Neuronal stem cell (in vitro differentiated cells): ENCODE data around the gene MAGI1.
A peak's percentile ranks its signal among the peaks of the same experiment; 100 is the strongest.

Experiments
- DNase-seq: peaks from one replicate; pipeline ENCODE4 v3.0.0-alpha.2; 2013; ENCODE audit warnings: low spot score
- H2AFZ ChIP-seq: one replicate; pipeline ENCODE4 v1.6.1; 2013; ENCODE audit warnings: mild to moderate bottlenecking, low read length, inconsistent platforms
- H2AK5ac ChIP-seq: 2 replicates; pipeline ENCODE4 v1.6.1; 2013; ENCODE audit warnings: low read depth, mild to moderate bottlenecking, inconsistent platforms, low read length, moderate library complexity, mixed read lengths
- H2BK120ac ChIP-seq: 2 replicates; pipeline ENCODE4 v1.6.1; 2013; ENCODE audit warnings: low read depth, mild to moderate bottlenecking, inconsistent platforms, low read length, moderate library complexity, mixed read lengths
- H2BK12ac ChIP-seq: one replicate; pipeline ENCODE4 v1.6.1; 2013; ENCODE audit warnings: low read length, inconsistent platforms
- H2BK15ac ChIP-seq: 2 replicates; pipeline ENCODE4 v1.6.1; 2013; ENCODE audit warnings: mild to moderate bottlenecking, low read length, inconsistent platforms, mixed read lengths
- H2BK5ac ChIP-seq: one replicate; pipeline ENCODE4 v1.6.1; 2013; ENCODE audit warnings: inconsistent platforms, mild to moderate bottlenecking, low read length, moderate library complexity
- H3K14ac ChIP-seq: one replicate; pipeline ENCODE4 v1.6.1; 2013; ENCODE audit warnings: low read length, inconsistent platforms
- H3K18ac ChIP-seq: 2 replicates; pipeline ENCODE4 v1.6.1; 2013; ENCODE audit warnings: low read length, inconsistent platforms
- H3K23ac ChIP-seq: 2 replicates; pipeline ENCODE4 v1.6.1; 2013; ENCODE audit warnings: low read depth, mild to moderate bottlenecking, mixed read lengths, low read length, inconsistent platforms; ENCODE audit not compliant: poor library complexity
- H3K27ac ChIP-seq: replicated peaks from 3 replicates; pipeline ENCODE4 v1.5.1; 2013; ENCODE audit warnings: low read length, inconsistent platforms
- H3K27me3 ChIP-seq, 3 experiments: 2 replicates each; pipeline ENCODE4 v1.6.1; 2013; ENCODE audit warnings: low read length in 3 of 3, mild to moderate bottlenecking in 2 of 3, inconsistent platforms in 1 of 3, low read depth in 1 of 3, mixed read lengths in 1 of 3, moderate library complexity in 1 of 3; ENCODE audit not compliant: control insufficient read depth in 3 of 3, insufficient read depth in 3 of 3
- H3K36me3 ChIP-seq, 2 donors: replicated peaks in 1 of 2; 2 replicates each; pipeline ENCODE4 v1.6.1; 2013; ENCODE audit warnings: low read length in 2 of 2; ENCODE audit not compliant: control insufficient read depth in 2 of 2, insufficient read depth in 2 of 2
- H3K4ac ChIP-seq: 2 replicates; pipeline ENCODE4 v1.6.1; 2013; ENCODE audit warnings: inconsistent platforms, mild to moderate bottlenecking, low read length, moderate library complexity
- H3K4me1 ChIP-seq, 2 donors: 1 replicate in 1 of 2; 2 replicates in 1 of 2; pipeline ENCODE4 v1.6.1; 2013; ENCODE audit warnings: low read length in 2 of 2, low read depth in 1 of 2; ENCODE audit not compliant: control insufficient read depth in 2 of 2, insufficient read depth in 1 of 2
- H3K4me2 ChIP-seq: one replicate; pipeline ENCODE4 v1.6.1; 2013; ENCODE audit warnings: mild to moderate bottlenecking, low read length, inconsistent platforms; ENCODE audit not compliant: insufficient read depth, poor library complexity, severe bottlenecking
- H3K4me3 ChIP-seq, 2 donors: 2 replicates each; pipeline ENCODE4 v1.5.1; 2013; ENCODE audit warnings: low read length in 2 of 2, mild to moderate bottlenecking in 2 of 2, inconsistent platforms in 1 of 2, moderate library complexity in 1 of 2
- H3K79me1 ChIP-seq: one replicate; pipeline ENCODE4 v1.6.1; 2013; ENCODE audit warnings: low read depth, mild to moderate bottlenecking, inconsistent platforms, low read length, moderate library complexity
- H3K9ac ChIP-seq: one replicate; pipeline ENCODE4 v1.6.1; 2013; ENCODE audit warnings: mild to moderate bottlenecking, low read depth, low read length, inconsistent platforms; ENCODE audit not compliant: poor library complexity
- H3K9me3 ChIP-seq, 2 donors: replicated peaks in 1 of 2; 2 replicates each; pipeline versions ENCODE3 to v1.6.1; 2013; ENCODE audit warnings: low read length in 2 of 2, mild to moderate bottlenecking in 2 of 2, inconsistent platforms in 1 of 2, low read depth in 1 of 2, mixed read lengths in 1 of 2, moderate library complexity in 1 of 2; ENCODE audit not compliant: control insufficient read depth in 2 of 2, insufficient read depth in 1 of 2
- H4K8ac ChIP-seq: one replicate; pipeline ENCODE4 v1.6.1; 2013; ENCODE audit warnings: low read depth, mild to moderate bottlenecking, inconsistent platforms, low read length, moderate library complexity
- H4K91ac ChIP-seq: one replicate; pipeline ENCODE4 v1.6.1; 2013; ENCODE audit warnings: low read length, low read depth, mild to moderate bottlenecking, inconsistent platforms; ENCODE audit not compliant: poor library complexity
- WGBS, 2 donors: extraction: QIAGEN DNeasy Blood & Tissue Kit; methylation state at CpG; one replicate each; pipeline ENCODE4 v1.1.7; 2013; ENCODE audit warnings: missing lambda C conversion rate in 2 of 2, mixed read lengths in 1 of 2; ENCODE audit not compliant: insufficient read length in 2 of 2, insufficient replicate concordance in 1 of 2; ENCODE audit errors: extremely low coverage in 2 of 2; 5-methylcytosine and 5-hydroxymethylcytosine counted together

MAGI1 gene

GRCh38 chr3:65858749-65859148 is 180.0 kb downstream of the MAGI1 start:
- no peak overlapping the region for H3K4ac ChIP-seq
- DNase-seq, result no peak
- H3K36me3 ChIP-seq, result peaks cover 0 to 2% of the 10 kb centered on the region in 2 donors
- H3K27ac ChIP-seq, result no peak overlapping the region
- H2BK12ac ChIP-seq, result no peak overlapping the region
- H3K9me3 ChIP-seq, result no peaks in the 10 kb centered on the region
- H3K79me1 ChIP-seq, result no peaks in the 10 kb centered on the region
- no peaks in the 10 kb centered on the region for H3K27me3 ChIP-seq
- no peak overlapping the region for H3K4me2 ChIP-seq
- H4K91ac ChIP-seq, result no peak overlapping the region
- H2AK5ac ChIP-seq, result no peak overlapping the region
- no peak overlapping the region for H2BK5ac ChIP-seq
- H3K4me3 ChIP-seq, result no peak overlapping the region
- H4K8ac ChIP-seq, result no peak overlapping the region
- H3K23ac ChIP-seq, result no peak overlapping the region
- H3K9ac ChIP-seq, result no peak overlapping the region
- H2BK120ac ChIP-seq, result no peak overlapping the region
- H3K18ac ChIP-seq, result no peak overlapping the region
- no peak overlapping the region for H2AFZ ChIP-seq
- H2BK15ac ChIP-seq, result no peak overlapping the region
- H3K14ac ChIP-seq, result no peak overlapping the region
- peaks cover 0 to 4% of the 10 kb centered on the region in 2 donors for H3K4me1 ChIP-seq
- no CpG with 5 or more reads among the region's 6 CpGs for WGBS, 2 donors

- H2AFZ ChIP-seq, result no peak overlapping the region
- no peak overlapping the region for H3K4ac ChIP-seq
- no peak overlapping the region for H3K9ac ChIP-seq
- H3K4me2 ChIP-seq, result no peak overlapping the region
- no peak overlapping the region for H3K18ac ChIP-seq
- WGBS, 2 donors, result no CpG with 5 or more reads among the region's 3 CpGs
- no peak overlapping the region for H3K4me3 ChIP-seq
- no peak overlapping the region for H2BK12ac ChIP-seq
- H4K91ac ChIP-seq, result no peak overlapping the region
- no peak overlapping the region for H2AK5ac ChIP-seq
- H2BK120ac ChIP-seq, result no peak overlapping the region
- DNase-seq, result no peak
- H3K27ac ChIP-seq, result no peak overlapping the region
- no peak overlapping the region for H3K23ac ChIP-seq
- peaks cover 0 to 2% of the 10 kb centered on the region in 2 donors for H3K36me3 ChIP-seq
- no peak overlapping the region for H2BK5ac ChIP-seq
- no peaks in the 10 kb centered on the region for H3K27me3 ChIP-seq
- H3K14ac ChIP-seq, result no peak overlapping the region
- H3K9me3 ChIP-seq, result no peaks in the 10 kb centered on the region
- peaks cover 0 to 4% of the 10 kb centered on the region in 2 donors for H3K4me1 ChIP-seq
- H3K79me1 ChIP-seq, result no peaks in the 10 kb centered on the region
- H2BK15ac ChIP-seq, result no peak overlapping the region
- H4K8ac ChIP-seq, result no peak overlapping the region
These were observed 181.4 kb downstream of the MAGI1 start for GRCh38 chr3:65857327-65857726.

GRCh38 chr3:65856907-65857306 is 181.8 kb downstream of the MAGI1 start:
- no peak overlapping the region for H3K4ac ChIP-seq
- WGBS, 2 donors, result no CpG with 5 or more reads among the region's 2 CpGs
- H3K14ac ChIP-seq, result no peak overlapping the region
- H3K27ac ChIP-seq, result no peak overlapping the region
- H3K27me3 ChIP-seq, result no peaks in the 10 kb centered on the region
- no peak overlapping the region for H2AK5ac ChIP-seq
- H3K9ac ChIP-seq, result no peak overlapping the region
- H3K36me3 ChIP-seq, result peaks cover 0 to 2% of the 10 kb centered on the region in 2 donors
- no peak for DNase-seq
- peaks cover 0 to 4% of the 10 kb centered on the region in 2 donors for H3K4me1 ChIP-seq
- no peak overlapping the region for H4K91ac ChIP-seq
- H2BK15ac ChIP-seq, result no peak overlapping the region
- H3K79me1 ChIP-seq, result no peaks in the 10 kb centered on the region
- no peaks in the 10 kb centered on the region for H3K9me3 ChIP-seq
- H3K23ac ChIP-seq, result no peak overlapping the region
- H3K4me3 ChIP-seq, result no peak overlapping the region
- no peak overlapping the region for H2BK120ac ChIP-seq
- no peak overlapping the region for H3K18ac ChIP-seq
- no peak overlapping the region for H2BK5ac ChIP-seq
- no peak overlapping the region for H2AFZ ChIP-seq
- H4K8ac ChIP-seq, result no peak overlapping the region
- no peak overlapping the region for H2BK12ac ChIP-seq
- no peak overlapping the region for H3K4me2 ChIP-seq

- H2BK15ac ChIP-seq, result no peak overlapping the region
These were observed 183.2 kb downstream of the MAGI1 start for GRCh38 chr3:65855370-65856100.

More at GRCh38 chr3:65855370-65856100, 183.2 kb downstream of the MAGI1 start:
- Histone ChIP-seq H3K27me3 (no peaks in the 10 kb centered on the region), H4K8ac (no peak overlapping the region), H3K79me1 (no peaks in the 10 kb centered on the region), H4K91ac (no peak overlapping the region), H3K18ac (no peak overlapping the region), H3K4ac (peak overlapping the region; percentile 72), H3K23ac (no peak overlapping the region), H3K14ac (no peak overlapping the region), H2AFZ (no peak overlapping the region), H3K36me3 (peaks cover 0 to 2% of the 10 kb centered on the region in 2 donors), H2BK12ac (no peak overlapping the region), H2BK5ac (no peak overlapping the region), H3K9me3 (no peaks in the 10 kb centered on the region), H3K9ac (no peak overlapping the region), H2BK120ac (no peak overlapping the region), H3K27ac (no peak overlapping the region), H2AK5ac (no peak overlapping the region), H3K4me3 (no peak overlapping the region), H3K4me2 (no peak overlapping the region), H3K4me1 (peaks cover 0 to 4% of the 10 kb centered on the region in 2 donors)
- DNase-seq, result no peak
- no CpG with 5 or more reads among the region's 4 CpGs for WGBS, 2 donors
